Skeletal muscle tissue (tissue), 4 donors: Measurements from ENCODE around the gene UBE2D2. TPM values are rescaled to one million over a fixed set of nuclear protein-coding genes. Genes with fewer than 3 reads are reported as not detected.

Experiments
- H3K27ac ChIP-seq: one replicate; pipeline ENCODE4 v1.7.0; 2013; ENCODE audit warnings: mild to moderate bottlenecking, low read depth, low read length, inconsistent platforms
- H3K27me3 ChIP-seq, 3 donors: one replicate each; pipeline ENCODE4 v1.7.0; 2013; ENCODE audit warnings: low read length in 3 of 3; ENCODE audit not compliant: control insufficient read depth in 3 of 3, insufficient read depth in 3 of 3
- H3K36me3 ChIP-seq, 3 donors: one replicate each; pipeline ENCODE4 v1.7.0; 2013; ENCODE audit warnings: low read length in 3 of 3; ENCODE audit not compliant: control insufficient read depth in 3 of 3, insufficient read depth in 3 of 3
- H3K4me1 ChIP-seq, 3 donors: one replicate each; pipeline ENCODE4 v1.7.0; 2013; ENCODE audit warnings: low read length in 3 of 3, mild to moderate bottlenecking in 3 of 3; ENCODE audit not compliant: control insufficient read depth in 3 of 3, insufficient read depth in 3 of 3
- H3K4me3 ChIP-seq, 3 donors: one replicate each; pipeline ENCODE4 v1.7.0; 2013; ENCODE audit warnings: low read length in 3 of 3
- H3K9ac ChIP-seq, 3 donors: one replicate each; pipeline ENCODE4 v1.7.0; 2013; ENCODE audit warnings: low read length in 3 of 3, mild to moderate bottlenecking in 3 of 3, moderate library complexity in 2 of 3, low read depth in 1 of 3
- H3K9me3 ChIP-seq, 3 donors: one replicate each; pipeline ENCODE4 v1.7.0; 2013; ENCODE audit warnings: low read length in 3 of 3; ENCODE audit not compliant: control insufficient read depth in 3 of 3
- total RNA-seq: library from RNA; depleted of rRNA; stranded (reverse); fragments of >200 nt; gene quantifications from one replicate; pipeline ENCODE4 v1.2.3, GENCODE V29; 2014
- donor health status: Osteomylitis.

Gene UBE2D2
- total RNA-seq, 1 donor from 2014 or later, result 81.9 TPM

- Histone ChIP-seq H3K27me3 (no peaks in the 10 kb centered on the region), H3K4me1 (peaks cover 45 to 60% (median 50%) of the 10 kb centered on the region in 3 donors), H3K27ac (no peak overlapping the region), H3K9me3 (no peaks in the 10 kb centered on the region), H3K9ac (peak overlapping the region in 1 of 3 donors; percentile 11), H3K36me3 (peaks cover 0 to 2% (median 0%) of the 10 kb centered on the region in 3 donors), H3K4me3 (no peak overlapping the region)
Measured at GRCh38 chr5:139645430-139645871, 84.3 kb downstream of the UBE2D2 start.

- no peaks in the 10 kb centered on the region for H3K27me3 ChIP-seq
- H3K27ac ChIP-seq, result no peak overlapping the region
- peaks cover 43 to 60% (median 49%) of the 10 kb centered on the region in 3 donors for H3K4me1 ChIP-seq
- H3K9ac ChIP-seq, result no peak overlapping the region
- no peaks in the 10 kb centered on the region for H3K9me3 ChIP-seq
- H3K4me3 ChIP-seq, result no peak overlapping the region
- H3K36me3 ChIP-seq, result peaks cover 0 to 2% (median 0%) of the 10 kb centered on the region in 3 donors
Measured at GRCh38 chr5:139646111-139646510, 85.0 kb downstream of the UBE2D2 start.

GRCh38 chr5:139646912-139647505 lies 85.9 kb downstream of the UBE2D2 start:
- H3K27me3 ChIP-seq, result no peaks in the 10 kb centered on the region
- no peaks in the 10 kb centered on the region for H3K9me3 ChIP-seq
- peak overlapping the region in 2 of 3 donors; percentile 78 to 81 for H3K9ac ChIP-seq
- peaks cover 42 to 57% (median 48%) of the 10 kb centered on the region in 3 donors for H3K4me1 ChIP-seq
- H3K27ac ChIP-seq, result no peak overlapping the region
- H3K36me3 ChIP-seq, result peaks cover 0 to 2% (median 0%) of the 10 kb centered on the region in 3 donors
- peak overlapping the region in 2 of 3 donors; percentile 28 to 41 for H3K4me3 ChIP-seq

- Histone ChIP-seq H3K27me3 (no peaks in the 10 kb centered on the region), H3K9me3 (no peaks in the 10 kb centered on the region), H3K9ac (peak overlapping the region; percentile 44 to 81 (median 78)), H3K27ac (peak overlapping the region; percentile 85), H3K4me3 (peak overlapping the region; percentile 28 to 64 (median 52)), H3K36me3 (peaks cover 0 to 2% (median 0%) of the 10 kb centered on the region in 3 donors), H3K4me1 (peaks cover 44 to 58% (median 48%) of the 10 kb centered on the region in 3 donors)
Measured at GRCh38 chr5:139647506-139648204, 86.5 kb downstream of the UBE2D2 start.

- H3K4me3 ChIP-seq, result peak within 1 kb of the TSS; percentile 82 to 85 (median 85)
- H3K27ac ChIP-seq, result peak within 1 kb of the TSS; percentile 85
- no peaks in the 10 kb centered on the region for H3K27me3 ChIP-seq
- H3K4me1 ChIP-seq, result peaks cover 44 to 58% (median 48%) of the 10 kb centered on the region in 3 donors
- H3K9ac ChIP-seq, result peak within 1 kb of the TSS; percentile 92 to 97 (median 94)
- H3K9me3 ChIP-seq, result no peaks in the 10 kb centered on the region
- peaks cover 0 to 2% (median 0%) of the 10 kb centered on the region in 3 donors for H3K36me3 ChIP-seq
Measured at GRCh38 chr5:139648205-139649081, 87.3 kb downstream of the UBE2D2 start, which contains the start of gene CXXC5. CXXC5 (plus strand) TSS chr5:139648349; CDS start chr5:139680524, 32,175 bp downstream.

- peak overlapping the region; percentile 85 for H3K27ac ChIP-seq
- H3K27me3 ChIP-seq, result no peaks in the 10 kb centered on the region
- peak overlapping the region; percentile 92 to 97 (median 94) for H3K9ac ChIP-seq
- peaks cover 0 to 2% (median 0%) of the 10 kb centered on the region in 3 donors for H3K36me3 ChIP-seq
- peak overlapping the region; percentile 82 to 85 (median 85) for H3K4me3 ChIP-seq
- H3K4me1 ChIP-seq, result peaks cover 46 to 58% (median 52%) of the 10 kb centered on the region in 3 donors
- no peaks in the 10 kb centered on the region for H3K9me3 ChIP-seq
Measured at GRCh38 chr5:139649082-139649991, 88.2 kb downstream of the UBE2D2 start.

- peak overlapping the region; percentile 92 to 97 (median 94) for H3K9ac ChIP-seq
- H3K9me3 ChIP-seq, result no peaks in the 10 kb centered on the region
- H3K27ac ChIP-seq, result peak overlapping the region; percentile 85
- peak overlapping the region; percentile 82 to 85 (median 85) for H3K4me3 ChIP-seq
- peaks cover 54 to 60% (median 58%) of the 10 kb centered on the region in 3 donors for H3K4me1 ChIP-seq
- no peaks in the 10 kb centered on the region for H3K27me3 ChIP-seq
- H3K36me3 ChIP-seq, result peaks cover 0 to 2% (median 0%) of the 10 kb centered on the region in 3 donors
Measured at GRCh38 chr5:139650031-139650688, 89.0 kb downstream of the UBE2D2 start.

- no peaks in the 10 kb centered on the region for H3K27me3 ChIP-seq
- H3K4me1 ChIP-seq, result peaks cover 54 to 64% (median 62%) of the 10 kb centered on the region in 3 donors
- peak overlapping the region; percentile 92 to 97 (median 94) for H3K9ac ChIP-seq
Measured at GRCh38 chr5:139650689-139651042, 89.5 kb downstream of the UBE2D2 start.

More at GRCh38 chr5:139650689-139651042, 89.5 kb downstream of the UBE2D2 start:
- no peaks in the 10 kb centered on the region for H3K9me3 ChIP-seq
- H3K36me3 ChIP-seq, result peaks cover 0 to 2% (median 0%) of the 10 kb centered on the region in 3 donors
- H3K4me3 ChIP-seq, result peak overlapping the region; percentile 82 to 85 (median 85)
- peak overlapping the region; percentile 85 for H3K27ac ChIP-seq
